WTC11 (cell line): ENCODE measurements around the gene GJA5. TPM values are rescaled to one million over a fixed set of nuclear protein-coding genes. Genes with fewer than 3 reads are reported as not detected.

ENCODE experiments used
- ATAC-seq: fragments of 200-7000 bp; cut with Tn5 transposase; 2 replicates; pipeline ENCODE4 v1.10.0; 2021; ENCODE audit warnings: mild to moderate bottlenecking, moderate library complexity
- CTCF ChIA-PET: fragments of 300-600 bp; sonication (Branson Sonifier 250); formaldehyde crosslinking; loops from one replicate; lab custom pipeline; 2021; ENCODE audit warnings: antibody characterized with exemption; lab: Charles Lee
- POLR2A ChIA-PET: fragments of 350-600 bp; sonication (Branson Sonifier 250); formaldehyde crosslinking; loops from one replicate; lab custom pipeline; 2021; ENCODE audit warnings: antibody characterized with exemption; lab: Charles Lee
- DNase-seq: peaks from one replicate; pipeline ENCODE4 v3.0.0; 2021; ENCODE audit warnings: low spot score
- H3K27ac Mint-ChIP-seq: 2 replicates; pipeline ENCODE4 v1.8.0; 2021; ENCODE audit warnings: mixed read lengths
- H3K27me3 Mint-ChIP-seq: 2 replicates; pipeline ENCODE4 v1.8.0; 2021; ENCODE audit warnings: low read depth, mild to moderate bottlenecking, moderate library complexity, mixed read lengths
- H3K36me3 Mint-ChIP-seq: 2 replicates; pipeline ENCODE4 v1.8.0; 2021; ENCODE audit warnings: mixed read lengths
- H3K4me1 Mint-ChIP-seq: 2 replicates; pipeline ENCODE4 v1.8.0; 2022; ENCODE audit warnings: mixed read lengths
- H3K4me3 Mint-ChIP-seq: 2 replicates; pipeline ENCODE4 v1.8.0; 2021; ENCODE audit warnings: mild to moderate bottlenecking, moderate library complexity, mixed read lengths
- H3K9me3 Mint-ChIP-seq: 2 replicates; pipeline ENCODE4 v1.8.0; 2021; ENCODE audit warnings: mixed read lengths
- CREM ChIP-seq: sonication (generic); formaldehyde crosslinking; IDR thresholded peaks from 2 replicates; pipeline ENCODE4 v1.8.1; 2022; ENCODE audit warnings: mild to moderate bottlenecking, missing genetic modification reagents, moderate library complexity
- CTCF ChIP-seq: fragments of 200-600 bp; IDR thresholded peaks from 2 replicates; pipeline ENCODE4 v1.8.0; 2022; ENCODE audit warnings: antibody characterized with exemption
- FOXJ3 ChIP-seq: sonication (generic); formaldehyde crosslinking; IDR thresholded peaks from 2 replicates; pipeline ENCODE4 v1.9.0; 2021; ENCODE audit warnings: missing genetic modification reagents, mild to moderate bottlenecking, borderline replicate concordance
- GTF2I ChIP-seq: fragments of 250-450 bp; sonication (Bioruptor Pico); conservative IDR thresholded peaks from 2 replicates; pipeline ENCODE4 v1.4.0; 2021; ENCODE audit warnings: mild to moderate bottlenecking
- JUN ChIP-seq: sonication (generic); formaldehyde crosslinking; IDR thresholded peaks from 2 replicates; pipeline ENCODE4 v1.8.0; 2023; ENCODE audit warnings: mild to moderate bottlenecking, missing genetic modification reagents
- MAX ChIP-seq: sonication (generic); formaldehyde crosslinking; IDR thresholded peaks from 2 replicates; pipeline ENCODE4 v1.8.0; 2022; ENCODE audit warnings: mild to moderate bottlenecking, missing genetic modification reagents
- NFATC4 ChIP-seq: fragments of 250-450 bp; sonication (Bioruptor Pico); IDR thresholded peaks from 2 replicates; pipeline ENCODE4 v1.9.0; 2021; ENCODE audit warnings: mild to moderate bottlenecking
- OVOL2 ChIP-seq: fragments of 250-450 bp; sonication (Bioruptor Pico); IDR thresholded peaks from 2 replicates; pipeline ENCODE4 v1.9.0; 2021; ENCODE audit warnings: mild to moderate bottlenecking, borderline replicate concordance
- SMAD4 ChIP-seq: sonication (generic); formaldehyde crosslinking; IDR thresholded peaks from 2 replicates; pipeline ENCODE4 v1.8.0; 2022; ENCODE audit warnings: mild to moderate bottlenecking, missing genetic modification reagents
- TCF7 ChIP-seq: sonication (generic); formaldehyde crosslinking; IDR thresholded peaks from 2 replicates; pipeline ENCODE4 v1.8.0; 2022; ENCODE audit warnings: mild to moderate bottlenecking, low read depth, missing genetic modification reagents, moderate library complexity
- TP53 ChIP-seq: sonication (generic); formaldehyde crosslinking; IDR thresholded peaks from 2 replicates; pipeline ENCODE4 v1.8.1; 2023; ENCODE audit warnings: mild to moderate bottlenecking, missing genetic modification reagents
- ZBTB21 ChIP-seq: sonication (generic); formaldehyde crosslinking; IDR thresholded peaks from 2 replicates; pipeline ENCODE4 v1.8.1; 2023; ENCODE audit warnings: mild to moderate bottlenecking, missing genetic modification reagents, borderline replicate concordance
- total RNA-seq: library from RNA; stranded (reverse); gene quantifications from 3 replicates; pipeline ENCODE4 v1.2.3, GENCODE V29; 2021
- TF ChIP-seq, protein P1 (sequence below): fragments of 250-450 bp; sonication (Bioruptor Pico); IDR thresholded peaks from 2 replicates; pipeline ENCODE4 v1.9.0; 2021; ENCODE audit warnings: mild to moderate bottlenecking
- TF ChIP-seq, protein P2 (sequence below): sonication (generic); formaldehyde crosslinking; IDR thresholded peaks from 2 replicates; pipeline ENCODE4 v1.8.1; 2023; ENCODE audit warnings: mild to moderate bottlenecking, moderate library complexity, missing genetic modification reagents
- TF ChIP-seq, protein P3 (sequence below): sonication (generic); formaldehyde crosslinking; IDR thresholded peaks from 2 replicates; pipeline ENCODE4 v1.8.1; 2022; ENCODE audit warnings: low read depth, missing genetic modification reagents, borderline replicate concordance
- TF ChIP-seq, protein P4 (sequence below): sonication (generic); formaldehyde crosslinking; IDR thresholded peaks from 2 replicates; pipeline ENCODE4 v1.8.0; 2022; ENCODE audit warnings: mild to moderate bottlenecking, missing genetic modification reagents

GJA5 gene
- total RNA-seq, 1 experiment from 2014 or later: 2.2 TPM

DNA sequence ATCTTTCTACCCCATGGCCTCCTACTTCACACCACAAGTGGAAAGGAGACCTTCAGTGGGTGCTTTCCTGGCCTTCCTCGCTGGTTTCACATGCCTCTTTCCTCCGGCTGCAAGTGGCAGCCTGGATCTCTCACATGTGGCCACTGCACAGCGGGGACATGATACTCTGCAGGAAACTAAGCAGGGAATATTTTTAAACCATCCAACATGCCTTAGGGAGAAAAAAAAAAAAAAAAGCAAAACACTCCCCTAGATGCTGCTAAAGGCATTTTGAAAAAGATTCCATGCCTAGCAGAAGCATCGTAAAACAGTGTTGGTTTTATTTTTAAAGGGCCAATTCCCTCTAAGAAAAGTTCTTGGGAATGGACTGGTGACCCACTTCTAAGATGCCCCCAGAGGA, 12.2 kb upstream of the GJA5 start:
- no peaks in the 10 kb centered on the region for H3K9me3 Mint-ChIP-seq
- DNase-seq (no peak), ATAC-seq (no peak)
- POLR2A ChIA-PET: no interaction called here
- no peaks in the 10 kb centered on the region for H3K36me3 Mint-ChIP-seq
- CTCF ChIA-PET: interaction anchor here (0.9 kb wide), 1 partner anchor 120 kb away, joined by 3 read pairs; no protein-coding TSS in a partner anchor
- H3K4me3 Mint-ChIP-seq: peak overlapping the region; percentile 58
- H3K27me3 Mint-ChIP-seq: no peaks in the 10 kb centered on the region; the same call in none of the 2 replicates
- H3K4me1 Mint-ChIP-seq: peaks cover 23% of the 10 kb centered on the region
- TF ChIP-seq TCF7 (CRISPR knock-in tag): no peak
- TF ChIP-seq, protein P1, sequence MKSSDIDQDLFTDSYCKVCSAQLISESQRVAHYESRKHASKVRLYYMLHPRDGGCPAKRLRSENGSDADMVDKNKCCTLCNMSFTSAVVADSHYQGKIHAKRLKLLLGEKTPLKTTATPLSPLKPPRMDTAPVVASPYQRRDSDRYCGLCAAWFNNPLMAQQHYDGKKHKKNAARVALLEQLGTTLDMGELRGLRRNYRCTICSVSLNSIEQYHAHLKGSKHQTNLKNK: no peak
- H3K27ac Mint-ChIP-seq: no peak overlapping the region

GRCh38 chr1:147771226-147772125, 11.1 kb upstream of the GJA5 start:
- Mint-ChIP-seq H3K27me3 (no peaks in the 10 kb centered on the region; the same call in none of the 2 replicates), H3K4me3 (no peak overlapping the region), H3K27ac (no peak overlapping the region), H3K9me3 (no peaks in the 10 kb centered on the region), H3K4me1 (peaks cover 23% of the 10 kb centered on the region), H3K36me3 (no peaks in the 10 kb centered on the region)
- ChIA-PET CTCF (no interaction called here), POLR2A (no interaction called here)
- TF ChIP-seq GTF2I (CRISPR knock-in tag): no peak
- no peak for TF ChIP-seq NFATC4 (CRISPR knock-in tag)
- TF ChIP-seq, protein P2, sequence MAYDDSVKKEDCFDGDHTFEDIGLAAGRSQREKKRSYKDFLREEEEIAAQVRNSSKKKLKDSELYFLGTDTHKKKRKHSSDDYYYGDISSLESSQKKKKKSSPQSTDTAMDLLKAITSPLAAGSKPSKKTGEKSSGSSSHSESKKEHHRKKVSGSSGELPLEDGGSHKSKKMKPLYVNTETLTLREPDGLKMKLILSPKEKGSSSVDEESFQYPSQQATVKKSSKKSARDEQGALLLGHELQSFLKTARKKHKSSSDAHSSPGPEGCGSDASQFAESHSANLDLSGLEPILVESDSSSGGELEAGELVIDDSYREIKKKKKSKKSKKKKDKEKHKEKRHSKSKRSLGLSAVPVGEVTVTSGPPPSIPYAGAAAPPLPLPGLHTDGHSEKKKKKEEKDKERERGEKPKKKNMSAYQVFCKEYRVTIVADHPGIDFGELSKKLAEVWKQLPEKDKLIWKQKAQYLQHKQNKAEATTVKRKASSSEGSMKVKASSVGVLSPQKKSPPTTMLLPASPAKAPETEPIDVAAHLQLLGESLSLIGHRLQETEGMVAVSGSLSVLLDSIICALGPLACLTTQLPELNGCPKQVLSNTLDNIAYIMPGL: no peak
- no peak for TF ChIP-seq ZBTB21 (CRISPR knock-in tag)
- DNase-seq (no peak), ATAC-seq (no peak)

GRCh38 chr1:147769106-147769505, 8.7 kb upstream of the GJA5 start:
- TF ChIP-seq MAX (no peak), OVOL2 (no peak), FOXJ3 (no peak), SMAD4 (CRISPR knock-in tag) (no peak), TP53 (CRISPR knock-in tag) (no peak), CREM (CRISPR knock-in tag) (no peak), JUN (CRISPR knock-in tag) (no peak), CTCF (no peak), NFATC4 (CRISPR knock-in tag) (no peak)
- TF ChIP-seq, protein P3, sequence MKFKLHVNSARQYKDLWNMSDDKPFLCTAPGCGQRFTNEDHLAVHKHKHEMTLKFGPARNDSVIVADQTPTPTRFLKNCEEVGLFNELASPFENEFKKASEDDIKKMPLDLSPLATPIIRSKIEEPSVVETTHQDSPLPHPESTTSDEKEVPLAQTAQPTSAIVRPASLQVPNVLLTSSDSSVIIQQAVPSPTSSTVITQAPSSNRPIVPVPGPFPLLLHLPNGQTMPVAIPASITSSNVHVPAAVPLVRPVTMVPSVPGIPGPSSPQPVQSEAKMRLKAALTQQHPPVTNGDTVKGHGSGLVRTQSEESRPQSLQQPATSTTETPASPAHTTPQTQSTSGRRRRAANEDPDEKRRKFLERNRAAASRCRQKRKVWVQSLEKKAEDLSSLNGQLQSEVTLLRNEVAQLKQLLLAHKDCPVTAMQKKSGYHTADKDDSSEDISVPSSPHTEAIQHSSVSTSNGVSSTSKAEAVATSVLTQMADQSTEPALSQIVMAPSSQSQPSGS (CRISPR knock-in tag): no peak
- TF ChIP-seq, protein P4, sequence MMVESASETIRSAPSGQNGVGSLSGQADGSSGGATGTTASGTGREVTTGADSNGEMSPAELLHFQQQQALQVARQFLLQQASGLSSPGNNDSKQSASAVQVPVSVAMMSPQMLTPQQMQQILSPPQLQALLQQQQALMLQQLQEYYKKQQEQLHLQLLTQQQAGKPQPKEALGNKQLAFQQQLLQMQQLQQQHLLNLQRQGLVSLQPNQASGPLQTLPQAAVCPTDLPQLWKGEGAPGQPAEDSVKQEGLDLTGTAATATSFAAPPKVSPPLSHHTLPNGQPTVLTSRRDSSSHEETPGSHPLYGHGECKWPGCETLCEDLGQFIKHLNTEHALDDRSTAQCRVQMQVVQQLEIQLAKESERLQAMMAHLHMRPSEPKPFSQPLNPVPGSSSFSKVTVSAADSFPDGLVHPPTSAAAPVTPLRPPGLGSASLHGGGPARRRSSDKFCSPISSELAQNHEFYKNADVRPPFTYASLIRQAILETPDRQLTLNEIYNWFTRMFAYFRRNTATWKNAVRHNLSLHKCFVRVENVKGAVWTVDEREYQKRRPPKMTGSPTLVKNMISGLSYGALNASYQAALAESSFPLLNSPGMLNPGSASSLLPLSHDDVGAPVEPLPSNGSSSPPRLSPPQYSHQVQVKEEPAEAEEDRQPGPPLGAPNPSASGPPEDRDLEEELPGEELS (CRISPR knock-in tag): no peak
- H3K4me3 Mint-ChIP-seq: no peak overlapping the region
- ATAC-seq: no peak

More at GRCh38 chr1:147769106-147769505, 8.7 kb upstream of the GJA5 start:
- ChIA-PET POLR2A (no interaction called here), CTCF (no interaction called here)
- peaks cover 21% of the 10 kb centered on the region for H3K4me1 Mint-ChIP-seq
- H3K27ac Mint-ChIP-seq: no peak overlapping the region
- no peaks in the 10 kb centered on the region; the same call in none of the 2 replicates for H3K27me3 Mint-ChIP-seq
- H3K9me3 Mint-ChIP-seq: no peaks in the 10 kb centered on the region
- DNase-seq: no peak
- no peaks in the 10 kb centered on the region for H3K36me3 Mint-ChIP-seq
